Liver (tissue), 9 donors: Measurements from ENCODE around the gene RIGI. TPM values are rescaled to one million over a fixed set of nuclear protein-coding genes. Genes with fewer than 3 reads are reported as not detected.

Source experiments
- DNase-seq: peaks from one replicate; pipeline ENCODE4 v3.0.0-alpha.2; 2017; ENCODE audit warnings: low spot score
- H3K27ac ChIP-seq, 2 donors: one replicate each; pipeline ENCODE4 v1.7.0; 2013; ENCODE audit warnings: inconsistent platforms in 2 of 2, low read length in 2 of 2, control low read depth in 1 of 2, low read depth in 1 of 2, mild to moderate bottlenecking in 1 of 2
- H3K27me3 ChIP-seq, 4 donors: one replicate each; pipeline versions ENCODE4 v1.6.1 to v1.7.0; 2013; ENCODE audit warnings: low read length in 3 of 4, inconsistent platforms in 1 of 4, mild to moderate bottlenecking in 1 of 4, moderate library complexity in 1 of 4; ENCODE audit not compliant: control insufficient read depth in 4 of 4, insufficient read depth in 4 of 4
- H3K36me3 ChIP-seq, 4 donors: one replicate each; pipeline versions ENCODE4 v1.6.1 to v1.7.0; 2013; ENCODE audit warnings: low read length in 3 of 4, mild to moderate bottlenecking in 3 of 4, low read depth in 1 of 4, moderate library complexity in 1 of 4; ENCODE audit not compliant: control insufficient read depth in 4 of 4, insufficient read depth in 3 of 4
- H3K4me1 ChIP-seq, 4 donors: one replicate each; pipeline versions ENCODE4 v1.6.1 to v1.7.0; 2013; ENCODE audit warnings: low read length in 3 of 4, mild to moderate bottlenecking in 3 of 4, moderate library complexity in 1 of 4; ENCODE audit not compliant: control insufficient read depth in 4 of 4, insufficient read depth in 4 of 4
- H3K4me3 ChIP-seq, 3 donors: one replicate each; pipeline versions ENCODE4 v1.6.1 to v1.7.0; 2013; ENCODE audit warnings: low read length in 3 of 3, control low read depth in 1 of 3, low read depth in 1 of 3, mild to moderate bottlenecking in 1 of 3
- H3K9ac ChIP-seq, 2 donors: one replicate each; pipeline ENCODE4 v1.7.0; 2013; ENCODE audit warnings: low read length in 2 of 2, mild to moderate bottlenecking in 2 of 2, moderate library complexity in 2 of 2, control low read depth in 1 of 2, low read depth in 1 of 2
- H3K9me3 ChIP-seq, 4 donors: one replicate each; pipeline versions ENCODE4 v1.6.1 to v1.7.0; 2013; ENCODE audit warnings: low read length in 3 of 4; ENCODE audit not compliant: control insufficient read depth in 4 of 4
- ATF3 ChIP-seq: IDR thresholded peaks from 2 replicates; pipeline ENCODE4 v1.6.1; 2016; ENCODE audit warnings: antibody characterized with exemption
- CTCF ChIP-seq: fragments of 150-350 bp; IDR thresholded peaks from 2 replicates; pipeline ENCODE4 v1.5.1; 2017; ENCODE audit warnings: improper control_type of control experiment, low read depth, low read length; ENCODE audit not compliant: missing input control
- FOXA1 ChIP-seq: IDR thresholded peaks from 2 replicates; pipeline ENCODE4 v1.6.1; 2016; ENCODE audit warnings: antibody characterized with exemption
- FOXA2 ChIP-seq: IDR thresholded peaks from 2 replicates; pipeline ENCODE4 v1.6.1; 2016; ENCODE audit warnings: antibody characterized with exemption
- GABPA ChIP-seq, 2 donors: IDR thresholded peaks in 1 of 2; conservative IDR thresholded peaks in 1 of 2; 2 replicates each; pipeline ENCODE4 v1.6.1; 2016; ENCODE audit warnings: antibody characterized with exemption in 2 of 2, mild to moderate bottlenecking in 1 of 2, moderate library complexity in 1 of 2
- HNF4G ChIP-seq: IDR thresholded peaks from 2 replicates; pipeline ENCODE4 v1.6.1; 2016; ENCODE audit warnings: antibody characterized with exemption
- JUND ChIP-seq, 2 donors: IDR thresholded peaks; 2 replicates each; pipeline ENCODE4 v1.6.1; 2016; ENCODE audit warnings: antibody characterized with exemption in 2 of 2
- MAX ChIP-seq: IDR thresholded peaks from 2 replicates; pipeline ENCODE4 v1.6.1; 2016; ENCODE audit warnings: antibody characterized with exemption
- RAD21 ChIP-seq, 2 donors: IDR thresholded peaks; 2 replicates each; pipeline ENCODE4 v1.6.1; 2016; ENCODE audit warnings: antibody characterized with exemption in 2 of 2, mild to moderate bottlenecking in 2 of 2
- REST ChIP-seq: IDR thresholded peaks from 2 replicates; pipeline ENCODE4 v1.6.1; 2016; ENCODE audit warnings: antibody characterized with exemption, mild to moderate bottlenecking
- SP1 ChIP-seq: IDR thresholded peaks from 2 replicates; pipeline ENCODE4 v1.6.1; 2018; ENCODE audit warnings: antibody characterized with exemption, mild to moderate bottlenecking
- TAF1 ChIP-seq: conservative IDR thresholded peaks from 2 replicates; pipeline ENCODE4 v1.6.1; 2016; ENCODE audit warnings: antibody characterized with exemption, mild to moderate bottlenecking
- YY1 ChIP-seq: IDR thresholded peaks from 2 replicates; pipeline ENCODE4 v1.6.1; 2016; ENCODE audit warnings: antibody characterized with exemption, mild to moderate bottlenecking
- ZBTB33 ChIP-seq: IDR thresholded peaks from 2 replicates; pipeline ENCODE4 v1.6.1; 2016; ENCODE audit warnings: antibody characterized with exemption
- WGBS: extraction: QIAGEN DNeasy Blood & Tissue Kit; methylation state at CpG from one replicate; pipeline ENCODE4 v1.1.7; 2013; 5-methylcytosine and 5-hydroxymethylcytosine counted together
- polyA plus RNA-seq, 2 donors: library from polyadenylated mRNA; stranded (reverse) in 1 of 2; unstranded in 1 of 2; fragments of 200-250 nt in 1 of 2; fragments of >200 nt in 1 of 2; fragmentation: Nextera tagmentation in 1 of 2; extraction: Ambion mirVana in 1 of 2; gene quantifications; one replicate each; pipeline versions ENCODE4 v1.2.1 to v1.2.3, GENCODE V29; 2013 to 2015
- total RNA-seq, 2 donors: library from RNA; depleted of rRNA; stranded (reverse); fragments of >200 nt; gene quantifications; one replicate each; pipeline ENCODE4 v1.2.3, GENCODE V29; 2014
- donor health status: healthy.
- donor health status: healthy.
- donor health status: healthy.
- donor health status: healthy.
- donor health status: healthy.

The RIGI gene
- total and polyA plus RNA-seq, 4 donors = 2.6 to 7.4 (median 6.3) TPM

GRCh38 chr9:32565967-32566366 is 40.0 kb upstream of the RIGI start (continued):
- TF ChIP-seq CTCF = no peak
- no peak for TF ChIP-seq ATF3
- no peak for TF ChIP-seq FOXA2

- Histone ChIP-seq H3K9me3 (no peaks in the 10 kb centered on the region), H3K4me3 (no peak overlapping the region), H3K4me1 (peaks cover 0 to 1% (median 0%) of the 10 kb centered on the region in 4 donors), H3K27ac (peak overlapping the region in 1 of 2 donors; percentile 36), H3K9ac (no peak overlapping the region), H3K36me3 (peaks cover 0 to 2% (median 0%) of the 10 kb centered on the region in 4 donors), H3K27me3 (no peaks in the 10 kb centered on the region)
- no peak for DNase-seq
- TF ChIP-seq TAF1 = no peak
- no peak for TF ChIP-seq HNF4G
- no peak for TF ChIP-seq CTCF
- TF ChIP-seq SP1 = no peak
- TF ChIP-seq FOXA1 = no peak
- no peak for TF ChIP-seq ZBTB33
- TF ChIP-seq REST = no peak
- TF ChIP-seq GABPA (IDR thresholded peaks at IDR 0.05 in 1 of 2, conservative IDR thresholded peaks at IDR 0.05 in 1 of 2) = no peak
- TF ChIP-seq MAX = no peak
- TF ChIP-seq JUND (IDR thresholded peaks at IDR 0.05) = no peak
- no peak for TF ChIP-seq YY1
- TF ChIP-seq RAD21 (IDR thresholded peaks at IDR 0.05) = no peak
- TF ChIP-seq FOXA2 = no peak
- no peak for TF ChIP-seq ATF3
- 42% methylated on average over 3 of the region's 3 CpGs for WGBS
Observed at GRCh38 chr9:32558408-32558934, 32.5 kb upstream of the RIGI start.
